Right lobe of liver (tissue), 4 donors: ENCODE data around the gene PIM3.

Experiments
- CTCF ChIP-seq, 4 donors: fragments of 200-600 bp in 3 of 4; fragments of 450-650 bp in 1 of 4; IDR thresholded peaks; one replicate each; pipeline versions ENCODE4 v1.5.1 to v1.8.0; 2016 to 2022; ENCODE audit warnings: antibody characterized with exemption in 4 of 4, mild to moderate bottlenecking in 2 of 4
- POLR2A ChIP-seq: fragments of 450-650 bp; IDR thresholded peaks from one replicate; pipeline ENCODE4 v1.6.1; 2017; ENCODE audit warnings: antibody characterized with exemption, mild to moderate bottlenecking
- donor health status: DM: no; HTN: no; CAD: no.
- donor health status: DM: no; HTN: no; CAD: no.
- donor health status: DM: no; HTN: yes; CAD: no.

GRCh38 chr22:50002791-50003190, 42.2 kb downstream of the PIM3 start:
- TF ChIP-seq CTCF (IDR thresholded peaks at IDR 0.05), result no peak
- no peak for TF ChIP-seq POLR2A
